Measurements from ENCODE around the gene ZNF511.

The ZNF511 gene

DNA sequence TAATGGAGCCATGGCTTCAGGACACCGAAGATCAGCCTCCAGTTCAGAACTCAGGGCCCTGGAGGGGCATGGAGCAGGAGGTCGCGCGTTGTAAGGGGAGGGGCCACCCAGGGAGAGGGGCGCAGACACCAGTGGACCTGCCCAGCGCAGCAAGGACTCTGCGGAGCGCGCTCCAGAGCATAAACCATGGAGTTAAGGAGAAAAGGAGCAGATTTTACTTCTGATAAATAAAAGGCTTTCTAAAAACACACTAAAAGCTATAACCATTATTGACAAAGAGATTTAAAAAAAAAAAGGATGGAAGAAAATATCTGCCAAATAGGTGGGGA, 17.5 kb downstream of the ZNF511 start:
- no peaks in the 10 kb centered on the region for H3K27me3 ChIP-seq (ENCODE audit: low read length)
- no peak overlapping the region for H3K4me3 ChIP-seq (ENCODE audit: insufficient read depth, low read length, poor library complexity, severe bottlenecking)
- H3K79me2 ChIP-seq (ENCODE audit: insufficient read depth, low read length) = no peaks in the 10 kb centered on the region
- H3F3A ChIP-seq (ENCODE audit: insufficient read depth) = 0 out of 2 replicates have a peak, but pooled peaks cover 5% of the 10 kb centered on the region
- H2AFZ ChIP-seq (ENCODE audit: low read depth, low read length, severe bottlenecking) = no peak overlapping the region
- H3K27ac ChIP-seq (ENCODE audit: low read depth, low read length) = no peak overlapping the region
- H3K9ac ChIP-seq (ENCODE audit: low read length) = no peak overlapping the region
- no peaks in the 10 kb centered on the region for H4K20me1 ChIP-seq (ENCODE audit: low read depth, low read length)
- H3K9me3 ChIP-seq (ENCODE audit: insufficient read depth, low read length) = no peaks in the 10 kb centered on the region
- no peaks in the 10 kb centered on the region for H3K9me2 ChIP-seq (replicated peaks; ENCODE audit: insufficient read depth, low read length)
- H3K36me3 ChIP-seq (ENCODE audit: low read length) = no peaks in the 10 kb centered on the region
- TF ChIP-seq, protein P1, sequence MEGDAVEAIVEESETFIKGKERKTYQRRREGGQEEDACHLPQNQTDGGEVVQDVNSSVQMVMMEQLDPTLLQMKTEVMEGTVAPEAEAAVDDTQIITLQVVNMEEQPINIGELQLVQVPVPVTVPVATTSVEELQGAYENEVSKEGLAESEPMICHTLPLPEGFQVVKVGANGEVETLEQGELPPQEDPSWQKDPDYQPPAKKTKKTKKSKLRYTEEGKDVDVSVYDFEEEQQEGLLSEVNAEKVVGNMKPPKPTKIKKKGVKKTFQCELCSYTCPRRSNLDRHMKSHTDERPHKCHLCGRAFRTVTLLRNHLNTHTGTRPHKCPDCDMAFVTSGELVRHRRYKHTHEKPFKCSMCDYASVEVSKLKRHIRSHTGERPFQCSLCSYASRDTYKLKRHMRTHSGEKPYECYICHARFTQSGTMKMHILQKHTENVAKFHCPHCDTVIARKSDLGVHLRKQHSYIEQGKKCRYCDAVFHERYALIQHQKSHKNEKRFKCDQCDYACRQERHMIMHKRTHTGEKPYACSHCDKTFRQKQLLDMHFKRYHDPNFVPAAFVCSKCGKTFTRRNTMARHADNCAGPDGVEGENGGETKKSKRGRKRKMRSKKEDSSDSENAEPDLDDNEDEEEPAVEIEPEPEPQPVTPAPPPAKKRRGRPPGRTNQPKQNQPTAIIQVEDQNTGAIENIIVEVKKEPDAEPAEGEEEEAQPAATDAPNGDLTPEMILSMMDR (IDR thresholded peaks at IDR 0.05; ENCODE audit: insufficient read depth, low read length, poor library complexity, severe bottlenecking) = no peak
- no peak for TF ChIP-seq EZH2phosphoT487 (conservative IDR thresholded peaks at IDR 0.05; ENCODE audit: low read length)
- H3K4me2 ChIP-seq (ENCODE audit: low read depth, low read length, poor library complexity, severe bottlenecking) = no peak overlapping the region

DNA sequence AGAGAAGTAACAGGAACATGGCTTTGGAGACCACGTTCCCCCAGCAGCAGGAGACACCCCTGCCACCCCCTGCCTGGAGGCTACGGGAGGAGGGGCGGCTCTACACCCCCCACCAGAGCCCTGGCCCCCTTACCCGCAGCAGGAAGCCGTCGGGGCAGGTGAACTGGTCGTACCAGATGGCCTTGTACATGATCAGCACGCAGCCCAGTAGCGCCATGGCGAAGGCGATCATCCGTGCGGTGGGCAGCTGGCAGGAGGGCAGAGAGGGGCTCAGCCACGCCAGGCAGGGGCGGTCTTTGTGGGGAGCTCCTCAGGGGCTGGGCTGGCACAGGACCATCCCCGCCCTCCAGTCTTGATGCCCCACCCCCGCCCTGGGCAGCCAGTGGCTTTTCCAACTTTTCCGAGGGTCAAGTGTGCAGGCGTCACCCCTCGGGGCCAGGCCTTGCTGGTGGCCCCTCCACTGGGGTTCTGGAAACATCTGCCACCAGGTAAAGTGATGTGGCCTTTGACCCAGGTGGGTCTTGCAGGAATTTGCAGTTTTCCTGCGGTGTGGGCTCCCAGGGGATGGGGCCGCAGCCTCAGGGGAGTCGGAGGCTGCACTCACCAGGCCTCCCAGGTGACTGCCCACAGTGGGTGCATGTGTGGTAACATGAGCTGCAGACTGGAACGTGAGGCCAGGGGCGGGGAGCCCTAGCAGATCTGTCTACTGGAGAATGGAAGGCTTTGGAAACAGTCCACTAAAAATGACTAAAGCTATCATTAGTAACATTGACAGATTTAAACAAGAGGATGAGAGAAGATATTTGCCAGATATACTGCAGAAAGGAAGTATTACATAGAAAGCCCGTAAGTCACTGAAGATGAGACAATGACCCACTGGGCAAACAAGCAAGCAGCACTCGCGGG, 18.3 kb downstream of the ZNF511 start:
- no peak overlapping the region for H3K4me2 ChIP-seq (ENCODE audit: low read depth, low read length, poor library complexity, severe bottlenecking)
- no peaks in the 10 kb centered on the region for H4K20me1 ChIP-seq (ENCODE audit: low read depth, low read length)
- TF ChIP-seq EZH2phosphoT487 (conservative IDR thresholded peaks at IDR 0.05; ENCODE audit: low read length) = no peak
- TF ChIP-seq, protein P1 (IDR thresholded peaks at IDR 0.05; ENCODE audit: insufficient read depth, low read length, poor library complexity, severe bottlenecking) = no peak
- H3K27ac ChIP-seq (ENCODE audit: low read depth, low read length) = no peak overlapping the region
- no peaks in the 10 kb centered on the region for H3K9me2 ChIP-seq (replicated peaks; ENCODE audit: insufficient read depth, low read length)
- no peak overlapping the region for H3K4me3 ChIP-seq (ENCODE audit: insufficient read depth, low read length, poor library complexity, severe bottlenecking)
- H3K27me3 ChIP-seq (ENCODE audit: low read length) = no peaks in the 10 kb centered on the region
- H3K9ac ChIP-seq (ENCODE audit: low read length) = no peak overlapping the region
- no peaks in the 10 kb centered on the region for H3K36me3 ChIP-seq (ENCODE audit: low read length)
- no peak overlapping the region for H2AFZ ChIP-seq (ENCODE audit: low read depth, low read length, severe bottlenecking)
- H3K79me2 ChIP-seq (ENCODE audit: insufficient read depth, low read length) = no peaks in the 10 kb centered on the region
- no peaks in the 10 kb centered on the region for H3K9me3 ChIP-seq (ENCODE audit: insufficient read depth, low read length)
- 0 out of 2 replicates have a peak, but pooled peaks cover 5% of the 10 kb centered on the region for H3F3A ChIP-seq (ENCODE audit: insufficient read depth)

DNA sequence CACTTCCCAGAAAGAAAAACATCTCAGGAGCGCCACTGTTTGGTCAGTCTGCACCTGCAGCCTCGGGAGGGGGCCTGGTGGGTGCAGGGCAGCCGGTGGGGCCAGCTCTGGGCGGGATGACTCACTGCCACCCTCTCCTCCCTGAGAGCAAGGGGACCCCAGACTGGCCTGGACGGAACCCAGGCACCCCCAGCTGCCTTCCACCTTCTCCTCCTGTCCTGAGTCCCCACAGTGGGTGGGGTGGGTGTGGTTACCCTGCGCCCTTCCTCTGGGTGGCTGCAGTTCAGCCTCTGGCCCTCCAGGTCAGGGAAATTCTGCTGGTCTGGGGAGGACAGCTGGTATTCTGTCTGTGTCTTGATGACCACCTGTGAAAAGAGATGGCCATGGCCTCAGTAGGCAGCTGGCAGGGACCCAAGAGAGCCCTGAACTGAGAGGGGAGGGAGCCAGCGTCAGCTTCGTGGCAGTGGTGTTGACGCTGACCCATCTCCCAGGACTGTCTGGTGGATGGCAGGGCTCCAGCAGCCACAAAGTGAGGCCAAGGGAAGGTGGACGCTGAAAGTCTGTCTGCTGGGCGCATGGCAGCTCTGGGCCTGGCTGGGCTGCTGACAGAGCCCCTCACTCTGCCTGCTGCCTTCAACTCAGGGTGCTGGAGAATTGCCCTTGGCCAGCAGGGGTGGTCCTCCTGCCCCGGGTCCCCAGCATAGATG, 19.1 kb downstream of the ZNF511 start:
- Histone ChIP-seq H3K4me3 (ENCODE audit: insufficient read depth, low read length, poor library complexity, severe bottlenecking) (no peak overlapping the region), H3K36me3 (ENCODE audit: low read length) (no peaks in the 10 kb centered on the region), H3K27me3 (ENCODE audit: low read length) (no peaks in the 10 kb centered on the region), H3F3A (ENCODE audit: insufficient read depth) (0 out of 2 replicates have a peak, but pooled peaks cover 5% of the 10 kb centered on the region), H3K9me2 (replicated peaks; ENCODE audit: insufficient read depth, low read length) (no peaks in the 10 kb centered on the region), H3K9me3 (ENCODE audit: insufficient read depth, low read length) (no peaks in the 10 kb centered on the region), H3K27ac (ENCODE audit: low read depth, low read length) (no peak overlapping the region), H2AFZ (ENCODE audit: low read depth, low read length, severe bottlenecking) (no peak overlapping the region), H3K4me2 (ENCODE audit: low read depth, low read length, poor library complexity, severe bottlenecking) (no peak overlapping the region), H3K9ac (ENCODE audit: low read length) (no peak overlapping the region), H3K79me2 (ENCODE audit: insufficient read depth, low read length) (no peaks in the 10 kb centered on the region), H4K20me1 (ENCODE audit: low read depth, low read length) (no peaks in the 10 kb centered on the region)
- TF ChIP-seq, protein P1 (IDR thresholded peaks at IDR 0.05; ENCODE audit: insufficient read depth, low read length, poor library complexity, severe bottlenecking) = no peak
- no peak for TF ChIP-seq EZH2phosphoT487 (conservative IDR thresholded peaks at IDR 0.05; ENCODE audit: low read length)

Measured in SU-DHL-6 (cell line).